GM12892 (cell line): ENCODE measurements around the gene ZNF568.

Experiments used
- POLR2A ChIP-seq: IDR thresholded peaks from 2 replicates; pipeline ENCODE4 v1.6.1; 2011; ENCODE audit warnings: low read depth, low read length, control low read depth
- POLR2AphosphoS5 ChIP-seq: IDR thresholded peaks from 2 replicates; pipeline ENCODE4 v1.6.1; 2011; ENCODE audit warnings: low read depth, low read length, control low read depth
- TAF1 ChIP-seq: IDR thresholded peaks from 2 replicates; pipeline ENCODE4 v1.6.1; 2011; ENCODE audit warnings: low read depth, mild to moderate bottlenecking, control low read depth, low read length, borderline replicate concordance

DNA sequence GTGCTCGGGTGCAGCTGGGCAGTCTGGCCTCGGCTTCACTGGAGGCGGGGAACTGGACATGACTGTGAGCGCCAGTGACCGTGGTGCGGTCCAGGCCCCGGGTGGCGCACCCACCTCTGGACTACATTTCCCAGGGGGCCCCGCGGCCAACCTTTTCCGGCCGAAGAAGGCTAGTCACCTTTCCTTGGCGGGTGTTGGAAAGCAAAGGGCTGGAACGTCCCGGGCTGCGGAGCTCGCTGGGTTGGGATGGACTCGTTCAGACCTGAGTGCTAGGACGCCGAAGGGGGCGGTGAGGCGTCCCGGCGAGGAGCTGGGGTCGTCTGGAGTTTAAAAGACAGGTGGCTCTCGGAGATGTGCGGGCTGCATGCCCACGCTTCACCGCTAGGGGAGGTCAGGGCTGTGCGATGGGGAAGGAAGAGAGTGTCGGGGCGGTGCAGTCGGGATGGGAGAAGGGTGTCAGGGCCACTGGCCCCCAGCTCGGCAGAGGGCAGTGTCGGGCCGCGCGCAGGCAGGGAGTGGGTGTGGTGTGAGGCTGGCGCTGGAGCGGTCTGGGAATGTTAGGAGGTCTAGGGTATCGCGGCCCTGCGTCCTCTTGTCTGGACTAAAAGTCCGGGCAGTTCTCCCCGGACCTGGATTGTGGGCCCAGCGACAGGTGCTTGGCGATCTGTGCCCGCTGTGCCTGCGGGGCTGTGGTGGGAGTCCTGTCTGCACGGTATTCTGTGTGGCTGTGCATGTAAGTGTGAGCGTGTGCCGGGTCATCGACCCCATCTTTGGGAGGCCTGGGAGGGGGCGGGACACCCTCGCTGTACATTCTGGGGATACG, 57.1 kb downstream of the ZNF568 start:
- TF ChIP-seq POLR2AphosphoS5: no peak
- no peak for TF ChIP-seq POLR2A
- no peak for TF ChIP-seq TAF1
